Right lobe of liver (tissue), 4 donors: ENCODE data around the gene TMEM50B.

Source experiments
- POLR2A ChIP-seq: fragments of 450-650 bp; IDR thresholded peaks from one replicate; pipeline ENCODE4 v1.6.1; 2017; ENCODE audit warnings: antibody characterized with exemption, mild to moderate bottlenecking
- TF ChIP-seq, protein P1 (sequence below), 4 donors: fragments of 200-600 bp in 3 of 4; fragments of 450-650 bp in 1 of 4; IDR thresholded peaks; one replicate each; pipeline versions ENCODE4 v1.5.1 to v1.8.0; 2016 to 2022; ENCODE audit warnings: antibody characterized with exemption in 4 of 4, mild to moderate bottlenecking in 2 of 4
- donor health status: DM: no; HTN: no; CAD: no.
- donor health status: DM: no; HTN: no; CAD: no.
- donor health status: DM: no; HTN: yes; CAD: no.

DNA sequence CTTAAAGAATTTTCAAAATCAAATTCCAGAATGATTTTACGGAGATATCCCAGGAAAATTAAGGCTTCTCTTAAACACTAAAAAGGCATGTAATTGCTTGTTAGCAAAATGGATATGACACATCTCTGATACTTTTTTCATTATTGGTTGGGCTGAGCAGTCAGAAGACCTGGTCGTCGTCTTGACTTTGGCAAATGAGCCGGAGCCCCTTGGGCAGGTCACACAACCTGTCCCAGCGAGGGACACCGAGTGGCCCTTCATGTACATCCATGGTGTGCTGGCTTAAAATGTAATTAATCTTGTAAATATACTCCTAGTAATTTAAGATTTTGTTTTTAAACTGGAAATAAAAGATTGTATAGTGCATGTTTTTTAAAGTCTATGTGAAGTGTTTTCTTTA lies 42.6 kb downstream of the TMEM50B start:
- TF ChIP-seq, protein P1, sequence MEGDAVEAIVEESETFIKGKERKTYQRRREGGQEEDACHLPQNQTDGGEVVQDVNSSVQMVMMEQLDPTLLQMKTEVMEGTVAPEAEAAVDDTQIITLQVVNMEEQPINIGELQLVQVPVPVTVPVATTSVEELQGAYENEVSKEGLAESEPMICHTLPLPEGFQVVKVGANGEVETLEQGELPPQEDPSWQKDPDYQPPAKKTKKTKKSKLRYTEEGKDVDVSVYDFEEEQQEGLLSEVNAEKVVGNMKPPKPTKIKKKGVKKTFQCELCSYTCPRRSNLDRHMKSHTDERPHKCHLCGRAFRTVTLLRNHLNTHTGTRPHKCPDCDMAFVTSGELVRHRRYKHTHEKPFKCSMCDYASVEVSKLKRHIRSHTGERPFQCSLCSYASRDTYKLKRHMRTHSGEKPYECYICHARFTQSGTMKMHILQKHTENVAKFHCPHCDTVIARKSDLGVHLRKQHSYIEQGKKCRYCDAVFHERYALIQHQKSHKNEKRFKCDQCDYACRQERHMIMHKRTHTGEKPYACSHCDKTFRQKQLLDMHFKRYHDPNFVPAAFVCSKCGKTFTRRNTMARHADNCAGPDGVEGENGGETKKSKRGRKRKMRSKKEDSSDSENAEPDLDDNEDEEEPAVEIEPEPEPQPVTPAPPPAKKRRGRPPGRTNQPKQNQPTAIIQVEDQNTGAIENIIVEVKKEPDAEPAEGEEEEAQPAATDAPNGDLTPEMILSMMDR (IDR thresholded peaks at IDR 0.05): no peak
- TF ChIP-seq POLR2A: no peak
